M059J (cell line): ENCODE results near the gene PITPNB. TPM values are rescaled to one million over a fixed set of nuclear protein-coding genes. Genes with fewer than 3 reads are reported as not detected.

ENCODE experiments used
- DNase-seq: peaks from one replicate; pipeline ENCODE4 v3.0.0-alpha.2; 2012; ENCODE audit warnings: low read depth
- total RNA-seq: library from RNA; depleted of rRNA; stranded (reverse); fragments of >200 nt; shearing (Covaris generic); gene quantifications from 2 replicates; pipeline ENCODE4 v1.2.3, GENCODE V29; 2014

Gene PITPNB
- total RNA-seq, 1 experiment from 2014 or later, result 18.9 TPM

DNA sequence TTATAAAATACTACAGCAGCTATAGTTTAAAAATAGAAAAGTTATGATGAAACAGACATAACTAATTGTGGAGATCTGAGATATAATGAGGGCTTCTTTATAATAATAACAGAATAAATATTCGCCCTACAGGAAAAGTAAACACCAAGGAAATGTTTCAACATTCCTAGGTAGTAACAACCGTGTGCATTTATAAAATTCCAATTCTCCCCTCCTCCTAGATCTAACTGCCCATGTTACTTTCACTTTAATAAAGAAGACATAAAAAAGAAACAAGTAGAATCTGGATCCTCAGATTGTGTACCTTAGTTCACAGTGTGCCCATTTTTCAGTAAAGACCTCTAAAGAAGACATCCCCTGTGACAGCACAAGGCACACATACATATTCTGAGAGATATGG is 59.7 kb downstream of the PITPNB start:
- DNase-seq, result no peak

- DNase-seq, result no peak
Observed at GRCh38 chr22:27858626-27859025, 60.4 kb downstream of the PITPNB start.

GRCh38 chr22:27857443-27857842 is 61.6 kb downstream of the PITPNB start:
- DNase-seq, result peak; percentile 63

DNA sequence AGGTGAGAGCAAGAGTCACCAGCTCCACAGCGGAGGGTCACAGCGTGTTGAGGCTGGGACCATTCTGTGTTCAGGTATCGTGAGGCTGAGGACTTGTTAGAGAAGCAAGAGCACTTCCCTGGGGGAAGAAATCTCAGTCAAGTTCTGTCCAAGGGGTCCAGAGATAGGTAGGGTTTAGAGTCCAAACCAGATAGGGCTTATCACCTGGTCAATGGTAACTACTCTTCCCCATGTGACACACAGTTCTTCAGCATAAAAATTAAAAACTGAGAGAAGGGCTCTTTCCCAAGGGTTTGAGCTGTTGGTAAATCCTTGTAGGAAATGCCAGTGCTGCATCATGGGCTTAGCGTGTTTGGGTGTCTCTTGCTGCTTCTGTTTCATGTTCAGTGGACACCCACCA is 62.7 kb downstream of the PITPNB start:
- no peak for DNase-seq

DNA sequence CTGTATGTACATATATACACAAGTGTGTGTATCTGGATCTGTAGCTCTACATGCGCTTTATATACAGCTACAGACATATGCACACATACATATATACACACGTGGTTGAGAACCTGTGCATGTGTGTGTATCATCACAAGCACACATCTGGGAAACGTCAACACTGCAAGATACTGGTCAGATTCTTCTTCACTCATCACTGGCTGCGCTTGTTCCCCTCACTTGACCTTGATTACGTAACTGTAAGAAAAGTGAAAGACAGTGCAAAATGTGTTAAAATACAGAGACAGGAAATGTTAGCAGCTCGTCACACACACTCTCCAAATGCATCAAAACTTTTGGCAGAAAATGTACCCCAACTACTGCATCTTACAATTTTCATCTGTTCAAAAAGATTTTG is 65.6 kb downstream of the PITPNB start:
- no peak for DNase-seq

- no peak for DNase-seq
Observed at GRCh38 chr22:27851974-27852746, 66.9 kb downstream of the PITPNB start.

DNA sequence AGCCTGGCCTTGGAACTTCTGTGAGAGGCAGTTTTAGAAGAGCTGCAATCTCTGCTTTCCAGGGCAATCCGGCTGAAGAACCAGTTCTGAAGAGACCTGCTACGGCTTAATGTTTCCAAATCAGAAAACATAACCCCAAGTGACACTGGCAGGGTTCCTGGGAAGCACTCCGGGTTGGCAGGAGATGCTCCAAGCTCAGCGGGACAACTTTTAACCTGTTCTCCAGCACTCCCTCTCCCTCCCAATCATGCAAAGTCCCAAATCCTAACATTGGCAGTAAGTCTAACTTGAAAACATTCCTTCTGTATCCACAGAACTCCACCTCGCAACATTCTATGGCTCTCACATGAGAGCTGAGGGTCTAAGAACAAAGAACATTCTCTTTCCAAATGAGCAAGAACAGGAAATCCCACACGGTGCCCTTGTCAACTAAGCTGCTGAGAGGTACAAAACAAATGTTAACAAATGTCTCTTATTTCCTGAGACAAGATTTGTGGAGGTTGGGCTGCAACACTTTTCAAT is 69.0 kb downstream of the PITPNB start:
- DNase-seq, result no peak

- DNase-seq, result no peak
Observed at GRCh38 chr22:27848005-27848404, 71.1 kb downstream of the PITPNB start.

DNA sequence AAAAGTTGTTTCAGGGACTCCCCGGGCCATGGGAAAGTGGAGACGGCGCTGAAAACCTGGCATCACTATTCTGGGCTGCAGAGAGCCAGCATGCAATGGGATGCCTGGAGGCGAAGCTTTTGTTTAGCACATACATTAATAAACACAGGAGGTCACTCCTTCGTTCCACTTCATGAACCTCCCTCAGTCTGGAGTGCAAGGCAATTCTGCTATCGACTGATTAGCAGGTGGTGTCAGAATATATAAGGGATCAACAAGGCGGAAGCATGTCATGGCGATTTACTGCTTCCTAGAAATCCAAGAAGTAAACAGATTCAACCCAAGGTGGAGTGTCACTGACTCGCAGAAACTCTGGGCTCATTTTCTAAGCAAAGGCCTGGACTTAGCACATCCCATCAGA is 72.1 kb downstream of the PITPNB start:
- no peak for DNase-seq

DNA sequence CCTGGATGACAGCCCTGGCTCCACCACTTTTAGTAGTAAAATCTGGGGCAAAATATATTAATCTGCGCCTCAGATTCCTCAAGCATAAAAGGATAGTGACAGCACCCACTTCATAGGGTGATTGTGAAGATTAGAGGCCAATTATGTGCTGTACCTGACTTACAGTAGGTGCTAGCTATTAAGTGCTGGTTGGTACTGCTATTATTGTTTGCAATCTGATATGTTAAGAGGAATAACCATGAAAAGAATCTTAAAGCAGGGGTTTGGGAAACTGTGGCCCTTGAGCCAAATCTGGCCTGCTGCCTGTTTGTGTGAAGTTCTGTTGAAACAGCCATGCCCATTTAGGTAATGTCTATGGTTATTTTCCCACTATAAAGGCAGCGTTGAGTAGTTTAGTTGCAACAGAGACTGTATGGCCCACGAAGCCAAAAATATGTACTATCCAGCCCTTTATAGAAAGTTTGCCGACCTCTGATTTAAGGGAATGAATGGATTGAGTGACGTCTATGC is 72.8 kb downstream of the PITPNB start:
- no peak for DNase-seq

DNA sequence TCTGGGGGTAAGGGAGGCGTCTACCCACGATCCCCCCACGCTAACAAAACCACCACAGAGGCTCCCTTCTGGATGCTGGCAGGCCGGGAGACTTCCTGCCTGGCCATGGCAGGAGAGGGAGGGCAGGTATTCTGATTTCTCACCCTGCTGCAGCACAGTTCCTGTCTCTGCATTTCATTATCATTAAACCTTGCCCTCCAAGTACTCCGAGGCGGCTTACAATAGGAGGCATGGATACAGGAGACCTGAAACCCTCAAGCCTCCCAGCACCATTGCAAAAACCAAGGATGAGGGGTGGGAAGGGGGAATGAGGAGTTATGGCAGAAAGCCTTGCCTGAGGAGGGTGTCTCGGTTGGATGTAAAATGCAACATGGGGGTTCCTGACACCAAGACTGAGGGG is 73.4 kb downstream of the PITPNB start:
- no peak for DNase-seq

GRCh38 chr22:27844656-27845591 is 74.1 kb downstream of the PITPNB start:
- DNase-seq, result no peak

- no peak for DNase-seq
Observed at GRCh38 chr22:27844256-27844655, 74.8 kb downstream of the PITPNB start.

DNA sequence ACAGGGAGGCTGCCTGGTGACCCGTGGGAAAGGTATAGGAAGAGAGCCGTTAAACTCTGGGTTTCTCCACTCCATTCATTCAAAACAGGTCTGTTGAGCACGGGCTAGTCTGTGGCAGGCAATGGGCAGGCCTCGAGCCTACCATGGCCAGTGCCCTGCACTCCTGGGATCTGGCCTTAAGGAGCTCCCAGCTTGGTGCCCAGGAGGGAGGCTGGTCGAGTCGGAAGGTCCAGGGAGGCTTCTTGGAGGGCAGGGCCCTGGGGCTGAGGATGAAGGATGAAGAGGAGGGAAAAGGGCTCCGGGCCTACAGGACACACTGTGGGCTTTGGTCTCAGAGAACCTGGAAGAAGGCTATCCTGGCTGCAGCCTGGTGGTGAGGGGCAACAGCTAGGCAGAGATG is 75.6 kb downstream of the PITPNB start:
- no peak for DNase-seq

DNA sequence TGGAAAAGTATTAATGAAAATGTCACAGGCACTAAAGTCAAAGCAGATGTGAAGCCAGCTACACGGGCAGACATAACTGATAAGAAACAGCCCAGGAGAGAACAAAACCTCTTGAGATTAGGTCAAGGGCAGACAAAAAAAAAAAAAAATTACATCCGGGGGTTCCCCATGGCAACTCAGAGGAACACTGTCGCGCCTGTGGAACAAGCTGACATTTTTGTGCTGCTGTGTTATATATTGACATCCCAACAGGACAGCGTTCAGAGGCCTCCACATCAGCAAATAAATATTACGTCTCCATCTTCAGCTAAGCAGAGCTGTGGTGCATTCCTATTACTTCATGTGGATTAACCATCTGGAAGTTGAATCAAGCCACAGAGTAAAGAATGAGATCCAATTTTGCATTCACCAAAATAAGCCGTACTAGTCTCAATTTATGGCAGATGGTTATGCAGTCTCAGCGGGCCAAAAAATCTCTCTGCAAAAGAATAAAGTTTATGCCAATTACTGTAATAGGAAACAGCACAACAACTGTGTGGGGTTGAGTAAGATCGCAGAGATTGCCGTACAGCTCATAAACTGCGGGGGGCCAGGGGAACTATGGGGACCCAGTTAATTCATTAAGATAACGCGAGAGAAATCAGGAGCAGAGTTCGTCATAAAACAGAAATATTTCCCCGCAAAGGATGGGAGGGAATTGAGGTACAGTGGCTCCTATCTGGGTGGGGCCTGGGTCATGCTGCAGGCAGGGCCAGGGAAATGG is 76.2 kb downstream of the PITPNB start:
- DNase-seq, result no peak

GRCh38 chr22:27842201-27842600 is 76.9 kb downstream of the PITPNB start:
- no peak for DNase-seq

DNA sequence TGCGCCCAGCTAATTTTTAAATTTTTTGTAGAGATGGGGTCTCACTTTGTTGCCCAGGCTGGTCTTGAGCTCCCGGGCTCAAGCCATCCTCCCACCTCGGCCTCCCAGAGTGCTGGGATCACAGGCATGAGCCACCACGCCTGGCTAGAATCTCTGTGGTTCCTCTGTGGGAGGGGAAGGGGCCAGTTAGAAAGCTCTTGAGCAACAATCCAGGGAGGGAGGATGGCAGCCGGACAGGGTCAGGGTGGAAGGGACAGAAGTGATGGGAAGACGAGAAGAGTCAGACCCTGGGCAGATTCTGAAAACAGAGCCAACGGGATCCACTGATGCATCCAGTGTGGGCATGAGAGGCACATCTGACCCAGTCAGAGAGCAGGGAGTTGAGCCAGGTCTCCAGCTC is 78.6 kb downstream of the PITPNB start:
- no peak for DNase-seq

- DNase-seq, result no peak
Observed at GRCh38 chr22:27839057-27839660, 79.9 kb downstream of the PITPNB start.

DNA sequence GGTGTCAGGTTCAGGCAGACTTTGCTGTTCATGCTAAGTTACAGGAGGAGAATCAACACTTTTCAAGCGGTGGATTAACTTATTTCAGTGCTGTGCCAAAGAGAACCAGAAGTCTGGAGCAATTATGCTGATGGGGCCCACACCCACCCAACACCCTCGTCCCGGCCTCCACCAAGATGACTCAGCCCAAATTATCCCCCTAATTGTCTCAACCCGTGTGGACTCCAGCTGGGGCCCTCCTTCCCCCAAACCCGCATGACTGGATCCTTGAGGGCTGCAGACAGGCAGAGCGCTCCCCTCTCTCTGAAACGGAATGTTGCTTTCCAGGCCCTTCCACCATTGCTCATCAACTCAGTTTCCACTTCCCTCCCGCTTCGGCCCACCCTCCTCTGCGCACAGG is 82.9 kb downstream of the PITPNB start:
- no peak for DNase-seq

GRCh38 chr22:27835446-27835845 is 83.6 kb downstream of the PITPNB start:
- DNase-seq, result no peak
